GM23338 (cell line): ENCODE measurements around the gene TOMM6. TPM values are rescaled to one million over a fixed set of nuclear protein-coding genes. Genes with fewer than 3 reads are reported as not detected.
"Not testable (repeated sequence)": the region's sequence is repeated elsewhere in the genome, so short reads cannot be mapped to it uniquely, and the experiment has no call there.

Source experiments
- ATAC-seq: fragments of 200-7000 bp; cut with Tn5 transposase; 3 replicates; pipeline ENCODE4 v1.9.1; 2020
- DNase-seq: peaks from one replicate; pipeline ENCODE4 v3.0.0-alpha.2; 2015; ENCODE audit warnings: low spot score
- H2AFZ ChIP-seq: fragments of 200-600 bp; sonication (generic); 2 replicates; pipeline ENCODE4 v1.8.0; 2016; ENCODE audit warnings: antibody characterized with exemption, mild to moderate bottlenecking, moderate library complexity
- H3F3A ChIP-seq: fragments of 200-600 bp; sonication (generic); replicated peaks from 2 replicates; pipeline ENCODE4 v1.8.0; 2017; ENCODE audit warnings: antibody characterized with exemption, mixed run types, low read depth
- H3K27ac ChIP-seq: fragments of 200-600 bp; sonication (generic); 2 replicates; pipeline ENCODE4 v1.6.1; 2016; ENCODE audit warnings: low read depth
- H3K27me3 ChIP-seq: fragments of 200-600 bp; sonication (generic); 2 replicates; pipeline ENCODE4 v1.8.0; 2016; ENCODE audit warnings: mild to moderate bottlenecking, mixed run types, moderate library complexity; ENCODE audit not compliant: insufficient read depth
- H3K36me3 ChIP-seq: fragments of 200-600 bp; sonication (generic); 2 replicates; pipeline ENCODE4 v1.8.0; 2016; ENCODE audit warnings: mild to moderate bottlenecking; ENCODE audit not compliant: insufficient read depth
- H3K4me1 ChIP-seq: fragments of 200-600 bp; sonication (generic); 2 replicates; pipeline ENCODE4 v1.8.0; 2016; ENCODE audit warnings: mild to moderate bottlenecking, moderate library complexity; ENCODE audit not compliant: insufficient read depth
- H3K4me2 ChIP-seq: fragments of 200-600 bp; sonication (generic); 2 replicates; pipeline ENCODE4 v1.7.1; 2017; ENCODE audit warnings: mixed run types
- H3K4me3 ChIP-seq: fragments of 200-600 bp; sonication (generic); 2 replicates; pipeline ENCODE4 v1.6.1; 2016; ENCODE audit warnings: mixed run types
- H3K79me2 ChIP-seq: fragments of 200-600 bp; sonication (generic); replicated peaks from 2 replicates; pipeline ENCODE4 v1.8.0; 2017; ENCODE audit warnings: mild to moderate bottlenecking; ENCODE audit not compliant: insufficient read depth
- H3K9me2 ChIP-seq: fragments of 200-600 bp; sonication (generic); 2 replicates; pipeline ENCODE4 v1.8.0; 2017; ENCODE audit not compliant: insufficient read depth
- H4K20me1 ChIP-seq: fragments of 200-600 bp; sonication (generic); replicated peaks from 2 replicates; pipeline ENCODE4 v1.8.0; 2017; ENCODE audit warnings: mild to moderate bottlenecking; ENCODE audit not compliant: insufficient read depth
- H3K27ac Mint-ChIP-seq: 2 replicates; pipeline ENCODE4 v1.8.0; 2020; ENCODE audit warnings: inconsistent platforms, mild to moderate bottlenecking, moderate library complexity, mixed read lengths
- H3K27me3 Mint-ChIP-seq: 3 replicates; pipeline ENCODE4 v1.8.0; 2022; ENCODE audit warnings: low read depth, mild to moderate bottlenecking, moderate library complexity, mixed read lengths, inconsistent platforms; ENCODE audit not compliant: insufficient read depth, poor library complexity
- H3K36me3 Mint-ChIP-seq: 3 replicates; pipeline ENCODE4 v1.8.0; 2021; ENCODE audit warnings: low read depth, mild to moderate bottlenecking, inconsistent platforms, moderate library complexity, mixed read lengths
- H3K4me1 Mint-ChIP-seq: 3 replicates; pipeline ENCODE4 v1.8.0; 2020; ENCODE audit warnings: mild to moderate bottlenecking, inconsistent platforms, mixed read lengths
- H3K4me3 Mint-ChIP-seq: 3 replicates; pipeline ENCODE4 v1.8.0; 2021; ENCODE audit warnings: moderate library complexity, mild to moderate bottlenecking, inconsistent platforms, mixed read lengths
- H3K9me3 Mint-ChIP-seq: 3 replicates; pipeline ENCODE4 v1.8.0; 2020; ENCODE audit warnings: moderate library complexity, mild to moderate bottlenecking, inconsistent platforms, mixed read lengths
- CREB1 ChIP-seq: fragments of 250-450 bp; sonication (Bioruptor Pico); IDR thresholded peaks from 2 replicates; pipeline ENCODE4 v1.5.0; 2020; ENCODE audit warnings: low read depth, mild to moderate bottlenecking, moderate library complexity
- CTCF ChIP-seq, 2 experiments: fragments of 200-600 bp in 1 of 2; sonication (generic) in 1 of 2; conservative IDR thresholded peaks; 2 replicates each; pipeline versions ENCODE4 v1.5.1 to v1.6.1; 2016 to 2017; ENCODE audit warnings: antibody characterized with exemption in 2 of 2, low read depth in 2 of 2, mild to moderate bottlenecking in 2 of 2, moderate library complexity in 1 of 2
- EZH2 ChIP-seq: fragments of 200-600 bp; sonication (generic); IDR thresholded peaks from one replicate; pipeline ENCODE4 v1.8.0; 2017; ENCODE audit warnings: antibody characterized with exemption, mild to moderate bottlenecking, low read depth; ENCODE audit not compliant: unreplicated experiment
- EZH2phosphoT487 ChIP-seq: fragments of 200-600 bp; sonication (generic); IDR thresholded peaks from one replicate; pipeline ENCODE4 v1.8.1; 2018; ENCODE audit warnings: antibody characterized with exemption; ENCODE audit not compliant: unreplicated experiment
- JUNB ChIP-seq: IDR thresholded peaks from one replicate; pipeline ENCODE4 v1.6.1; 2016; ENCODE audit warnings: antibody characterized with exemption; ENCODE audit not compliant: unreplicated experiment
- NANOG ChIP-seq: IDR thresholded peaks from 2 replicates; pipeline ENCODE4 v1.6.1; 2016; ENCODE audit warnings: antibody characterized with exemption, borderline replicate concordance
- POLR2AphosphoS5 ChIP-seq: IDR thresholded peaks from 2 replicates; pipeline ENCODE4 v1.6.1; 2016; ENCODE audit warnings: antibody characterized with exemption, low read depth
- REST ChIP-seq: IDR thresholded peaks from one replicate; pipeline ENCODE4 v1.6.1; 2018; ENCODE audit warnings: antibody characterized with exemption; ENCODE audit not compliant: unreplicated experiment
- STAT1 ChIP-seq: IDR thresholded peaks from one replicate; pipeline ENCODE4 v1.6.1; 2016; ENCODE audit warnings: antibody characterized with exemption; ENCODE audit not compliant: unreplicated experiment
- ZNF114 ChIP-seq: fragments of 250-450 bp; sonication (Bioruptor Pico); IDR thresholded peaks from 2 replicates; pipeline ENCODE4 v1.5.0; 2020; ENCODE audit warnings: mild to moderate bottlenecking, moderate library complexity
- ZNF331 ChIP-seq: fragments of 250-450 bp; sonication (Bioruptor Pico); IDR thresholded peaks from 2 replicates; pipeline ENCODE4 v1.5.0; 2020; ENCODE audit warnings: low read depth, mild to moderate bottlenecking, moderate library complexity
- ZNF462 ChIP-seq: fragments of 250-450 bp; sonication (Bioruptor Pico); IDR thresholded peaks from 2 replicates; pipeline ENCODE4 v1.5.0; 2020; ENCODE audit warnings: mild to moderate bottlenecking, moderate library complexity
- polyA plus RNA-seq: library from polyadenylated mRNA; unstranded; fragments of >200 nt; fragmentation: Nextera tagmentation; extraction: Ambion mirVana; gene quantifications from 2 replicates; pipeline ENCODE4 v1.2.1, GENCODE V29; 2016
- total RNA-seq: library from RNA; depleted of rRNA; stranded (reverse); fragments of >200 nt; shearing (Covaris generic); gene quantifications from 2 replicates; pipeline ENCODE4 v1.2.3, GENCODE V29; 2014

Gene TOMM6
- total and polyA plus RNA-seq, 2 experiments from 2014 or later, result 195 to 372 TPM

GRCh38 chr6:41811946-41812345 is 24.5 kb downstream of the TOMM6 start:
- H3K27me3 Mint-ChIP-seq, H3K4me1 Mint-ChIP-seq, H3K4me1 ChIP-seq, H3K36me3 ChIP-seq, H3K36me3 Mint-ChIP-seq, H3K4me2 ChIP-seq, H3F3A ChIP-seq, H3K4me3 ChIP-seq, ATAC-seq, H3K27ac Mint-ChIP-seq, H3K9me2 ChIP-seq, DNase-seq, H2AFZ ChIP-seq, H3K9me3 Mint-ChIP-seq, H3K27me3 ChIP-seq, H3K4me3 Mint-ChIP-seq, H3K27ac ChIP-seq, H3K79me2 ChIP-seq, H4K20me1 ChIP-seq: not testable (repeated sequence)

GRCh38 chr6:41813469-41813868 is 26.0 kb downstream of the TOMM6 start:
- no peaks in the 10 kb centered on the region; the same call in 2 of the 3 replicates for H3K4me1 Mint-ChIP-seq
- Histone ChIP-seq H3K4me2 (no peak overlapping the region), H3K36me3 (no peaks in the 10 kb centered on the region), H4K20me1 (peaks cover 9% of the 10 kb centered on the region; the same call in 1 of the 2 replicates), H3K4me3 (no peak overlapping the region), H3K79me2 (no peaks in the 10 kb centered on the region), H3K27me3 (no peaks in the 10 kb centered on the region), H3F3A (no peaks in the 10 kb centered on the region), H3K4me1 (no peaks in the 10 kb centered on the region), H2AFZ (no peak overlapping the region), H3K9me2 (no peaks in the 10 kb centered on the region), H3K27ac (no peak overlapping the region)
- H3K36me3 Mint-ChIP-seq, result no peaks in the 10 kb centered on the region
- peaks cover 3% of the 10 kb centered on the region for H3K27me3 Mint-ChIP-seq
- no peak overlapping the region for H3K27ac Mint-ChIP-seq
- H3K4me3 Mint-ChIP-seq, result no peak overlapping the region
- no peak for ATAC-seq
- no peak for DNase-seq
- no peaks in the 10 kb centered on the region for H3K9me3 Mint-ChIP-seq
- TF ChIP-seq ZNF331 (CRISPR knock-in tag) (no peak), NANOG (no peak), STAT1 (no peak), ZNF462 (CRISPR knock-in tag) (no peak), CREB1 (CRISPR knock-in tag) (no peak), EZH2phosphoT487 (no peak), REST (no peak), CTCF (conservative IDR thresholded peaks at IDR 0.05; ENCODE audit: low read depth in 2 of 2) (no peak), ZNF114 (CRISPR knock-in tag) (no peak), POLR2AphosphoS5 (no peak), EZH2 (no peak), JUNB (no peak)
